KG1 (cell line): ENCODE data around the gene CDKN1C.
A peak's percentile ranks its signal among the peaks of the same experiment; 100 is the strongest.

Source experiments
- DNase-seq: peaks from one replicate; lab custom pipeline; 2025; lab: John Stamatoyannopoulos, UW

The CDKN1C gene

DNA sequence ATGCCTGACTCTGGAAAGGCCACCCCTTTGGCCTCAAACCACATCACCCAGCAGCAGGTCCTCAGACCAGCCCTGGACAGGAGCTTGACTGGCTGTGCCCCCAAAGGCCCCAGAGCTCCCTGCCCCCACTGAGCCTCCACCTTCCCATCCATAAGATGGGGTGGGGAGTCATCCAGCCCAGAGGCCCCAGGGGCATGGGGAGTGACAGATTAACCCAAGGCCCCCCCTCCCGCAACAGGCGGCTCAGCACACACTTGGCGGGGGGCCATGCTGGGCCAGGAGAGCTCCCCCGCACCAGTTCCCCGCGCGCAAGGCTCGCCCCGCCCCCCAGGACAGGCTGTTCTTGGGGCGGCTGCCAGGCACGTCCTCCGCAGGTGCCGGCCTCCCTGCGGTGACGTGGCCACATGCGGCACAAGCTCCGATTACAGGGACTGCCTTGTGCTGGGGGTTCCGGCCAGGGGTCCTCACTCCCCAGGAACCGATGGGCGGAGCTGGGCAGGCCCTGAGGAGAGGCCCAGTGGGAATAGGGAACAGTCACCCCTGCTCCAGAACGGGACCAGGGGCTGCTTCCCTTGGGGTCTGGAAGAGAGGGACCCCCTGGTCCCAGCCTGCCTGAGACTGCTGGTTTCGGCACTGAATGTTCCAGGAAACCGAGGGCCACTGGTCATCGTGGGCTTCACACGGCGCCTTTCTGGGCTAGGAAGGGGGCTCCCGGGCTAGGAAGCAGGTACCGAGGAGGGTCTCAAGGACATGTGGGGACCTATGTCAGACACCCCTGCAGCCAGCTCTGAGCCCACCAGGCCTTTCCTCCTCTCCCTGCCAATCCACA, 5.1 kb upstream of the CDKN1C start:
- no peak for DNase-seq

GRCh38 chr11:2889362-2890273, 4.0 kb upstream of the CDKN1C start:
- DNase-seq = no peak

- DNase-seq = peak; percentile 72
Observed at GRCh38 chr11:2888266-2888968, 2.8 kb upstream of the CDKN1C start.

- DNase-seq = no peak
Observed at GRCh38 chr11:2887515-2888195, 2.1 kb upstream of the CDKN1C start.

DNA sequence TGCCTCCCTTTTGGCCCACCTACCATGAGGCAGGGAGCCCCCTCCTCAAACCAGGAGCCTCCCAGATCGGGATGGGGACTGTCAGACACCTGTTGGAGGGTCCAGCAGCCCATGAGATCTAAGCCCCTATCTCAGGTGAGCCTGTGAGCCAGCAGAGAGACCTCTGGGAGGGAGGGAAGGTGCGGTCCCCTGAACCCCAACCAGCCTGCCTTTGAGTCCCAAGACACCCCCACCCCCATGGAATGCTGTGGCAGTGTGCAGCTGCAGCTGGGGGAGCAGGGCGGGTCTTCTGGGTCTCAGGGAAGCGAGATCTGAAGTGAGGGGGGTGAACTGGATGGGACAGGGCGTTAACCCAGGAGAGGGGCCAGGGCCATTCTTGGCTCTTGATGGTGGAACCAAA, 1.4 kb upstream of the CDKN1C start:
- no peak for DNase-seq

GRCh38 chr11:2886191-2886894, 768 bp upstream of the CDKN1C start:
- no peak for DNase-seq

- DNase-seq = no peak
Observed at GRCh38 chr11:2885017-2885677, 428 bp downstream of the CDKN1C start.

GRCh38 chr11:2883979-2884815, 1.4 kb downstream of the CDKN1C start:
- DNase-seq = no peak

GRCh38 chr11:2883640-2883978, 2.0 kb downstream of the CDKN1C start:
- DNase-seq = no peak

- DNase-seq = no peak
Observed at GRCh38 chr11:2882396-2883110, 3.0 kb downstream of the CDKN1C start.

GRCh38 chr11:2881981-2882375, 3.6 kb downstream of the CDKN1C start:
- no peak for DNase-seq

GRCh38 chr11:2881076-2881980, 4.2 kb downstream of the CDKN1C start:
- DNase-seq = no peak

DNA sequence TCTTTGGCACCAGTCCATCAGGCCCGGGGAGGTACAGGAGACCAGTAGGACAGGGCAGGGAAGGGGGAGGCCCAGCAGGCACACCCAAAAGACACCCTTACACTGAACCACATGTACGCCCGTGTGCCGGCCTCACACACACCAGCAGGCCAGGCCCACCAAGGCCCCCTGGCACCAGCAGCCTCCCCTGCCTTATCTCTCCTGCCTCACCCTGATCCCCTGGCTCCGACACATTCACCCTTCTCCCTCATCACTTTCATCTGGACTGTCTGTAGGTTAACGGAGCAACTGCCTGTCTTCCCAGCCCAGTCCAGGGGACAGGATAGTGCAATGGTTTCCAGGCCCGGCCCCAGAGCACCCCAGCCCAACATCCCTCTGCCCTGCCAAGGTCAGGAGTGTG, 4.9 kb downstream of the CDKN1C start:
- no peak for DNase-seq

- no peak for DNase-seq
Observed at GRCh38 chr11:2878782-2879181, 6.8 kb downstream of the CDKN1C start.

DNA sequence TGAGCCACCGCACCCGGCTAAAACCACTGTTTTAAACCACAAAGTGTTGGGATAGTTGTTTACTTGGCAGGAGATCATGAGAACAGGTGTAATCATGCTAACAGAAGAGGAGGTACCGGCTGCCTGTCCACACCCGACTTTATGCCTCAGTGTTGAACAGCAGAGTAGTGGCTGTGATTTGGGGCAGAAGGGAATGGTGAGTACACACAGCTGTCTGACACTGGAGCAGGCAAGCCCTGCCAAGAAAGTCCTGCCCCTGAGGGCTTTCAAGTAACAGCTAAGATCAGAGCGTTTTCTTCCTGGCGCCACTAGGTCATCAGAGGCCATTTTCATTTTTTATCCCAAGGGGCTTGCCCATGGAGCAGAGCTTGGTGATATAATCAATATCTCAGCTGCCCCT, 8.1 kb downstream of the CDKN1C start:
- DNase-seq = no peak

GRCh38 chr11:2874963-2875362, 10.6 kb downstream of the CDKN1C start:
- DNase-seq = no peak

- no peak for DNase-seq
Observed at GRCh38 chr11:2870969-2871680, 14.4 kb downstream of the CDKN1C start.

GRCh38 chr11:2870460-2870859, 15.1 kb downstream of the CDKN1C start:
- DNase-seq = no peak
